GM21367 (cell line): ENCODE results near the gene C17orf50.

Experiments
- ATAC-seq: cut with Tn5 transposase; IDR thresholded peaks from one replicate; pipeline ENCODE4 v1.9.1; 2021; ENCODE audit not compliant: unreplicated experiment

Gene C17orf50

GRCh38 chr17:35809855-35810461 lies 49.3 kb downstream of the C17orf50 start:
- no peak for ATAC-seq

- no peak for ATAC-seq
Measured at GRCh38 chr17:35811759-35812158, 51.1 kb downstream of the C17orf50 start.

- no peak for ATAC-seq
Measured at GRCh38 chr17:35812456-35812855, 51.8 kb downstream of the C17orf50 start.
